Measurements from ENCODE around the gene KCNMB1. TPM values are rescaled to one million over a fixed set of nuclear protein-coding genes. Genes with fewer than 3 reads are reported as not detected.

The KCNMB1 gene
- total RNA-seq (2021) (0.16 to 0.24 TPM (median 0.21 TPM) in 3 replicates), Bru-seq, nascent RNA (percentile 21 among the genes with signal in this experiment)
- long read RNA-seq, experiment 1, full-length matches to known transcripts: 1 of 2 reads
- long read RNA-seq, experiment 1, partial matches to known transcripts: 0 of 2 reads
- long read RNA-seq, experiment 1, other reads (novel, unspliced or antisense): 1 of 2 reads
- long read RNA-seq, experiment 2: 0 reads
- long read RNA-seq, experiment 3, full-length matches to known transcripts: 5 of 5 reads
- long read RNA-seq, experiment 3, partial matches to known transcripts: 0 of 5 reads
- long read RNA-seq, experiment 3, other reads (novel, unspliced or antisense): 0 of 5 reads

- peak; percentile 58 for ATAC-seq
- no peak within 1 kb of the TSS for H3K27ac Mint-ChIP-seq
- no peaks in the 10 kb centered on the region; the same call in none of the 2 replicates for H3K27me3 Mint-ChIP-seq (ENCODE audit: low read depth)
- peaks cover 60% of the 10 kb centered on the region for H3K4me1 Mint-ChIP-seq
- H3K9me3 Mint-ChIP-seq: no peaks in the 10 kb centered on the region
- DNase-seq (ENCODE audit: low spot score): no peak
- CTCF ChIA-PET: interaction anchor here (0.6 to 5.7 kb wide), 10 partner anchors 8 to 571 kb away, joined by 3 to 32 read pairs (median 4); no protein-coding TSS in a partner anchor
- TF ChIP-seq SP1 (CRISPR knock-in tag; conservative IDR thresholded peaks at IDR 0.05) (no peak), USF2 (CRISPR knock-in tag; IDR thresholded peaks at IDR 0.05) (no peak), FOXP4 (CRISPR knock-in tag; IDR thresholded peaks at IDR 0.05) (no peak), MAX (CRISPR knock-in tag; IDR thresholded peaks at IDR 0.05) (no peak), E2F1 (CRISPR knock-in tag; IDR thresholded peaks at IDR 0.05) (no peak), AFF4 (CRISPR knock-in tag; IDR thresholded peaks at IDR 0.05; ENCODE audit: borderline replicate concordance) (no peak)
- POLR2A ChIA-PET: interaction anchor here (0.5 kb wide), 1 partner anchor 112 kb away, joined by 4 read pairs; no protein-coding TSS in a partner anchor
- no peaks in the 10 kb centered on the region for H3K36me3 Mint-ChIP-seq
- no peak within 1 kb of the TSS for H3K4me3 Mint-ChIP-seq
Measured at GRCh38 chr5:170388818-170389549, at the start of gene KCNMB1. Gene KCNMB1 (minus strand): TSS chr5:170389367. CDS start chr5:170385447, 3,920 bp downstream.

GRCh38 chr5:170438581-170438980 lies 49.4 kb upstream of the KCNMB1 start:
- CTCF ChIA-PET: interaction anchor here (0.8 to 2.8 kb wide), 6 partner anchors 8 to 194 kb away, joined by 3 to 15 read pairs (median 4); no protein-coding TSS in a partner anchor
- H3K27me3 Mint-ChIP-seq (ENCODE audit: low read depth): no peaks in the 10 kb centered on the region

More at GRCh38 chr5:170438581-170438980, 49.4 kb upstream of the KCNMB1 start:
- POLR2A ChIA-PET: no interaction called here
- Mint-ChIP-seq H3K4me1 (peaks cover 26% of the 10 kb centered on the region), H3K9me3 (no peaks in the 10 kb centered on the region), H3K27ac (0 out of 2 replicates have a peak overlapping the region, but pooled peaks have one; percentile 52), H3K36me3 (no peaks in the 10 kb centered on the region), H3K4me3 (no peak overlapping the region)
- no peak for TF ChIP-seq ZNF425 (CRISPR knock-in tag; conservative IDR thresholded peaks at IDR 0.05)
- TF ChIP-seq IRF1 (CRISPR knock-in tag; IDR thresholded peaks at IDR 0.05): no peak
- ATAC-seq: no peak
- no peak for DNase-seq (ENCODE audit: low spot score)
